GM12874 (cell line): ENCODE measurements around the gene TUBG1.

Experiments
- CTCF ChIP-seq: IDR thresholded peaks from 2 replicates; pipeline ENCODE4 v1.5.1; 2011; ENCODE audit warnings: low read depth, mild to moderate bottlenecking, control low read depth, low read length, moderate library complexity; ENCODE audit not compliant: insufficient read depth

Gene TUBG1

GRCh38 chr17:42651392-42651791, 41.9 kb downstream of the TUBG1 start:
- TF ChIP-seq CTCF, result no peak

DNA sequence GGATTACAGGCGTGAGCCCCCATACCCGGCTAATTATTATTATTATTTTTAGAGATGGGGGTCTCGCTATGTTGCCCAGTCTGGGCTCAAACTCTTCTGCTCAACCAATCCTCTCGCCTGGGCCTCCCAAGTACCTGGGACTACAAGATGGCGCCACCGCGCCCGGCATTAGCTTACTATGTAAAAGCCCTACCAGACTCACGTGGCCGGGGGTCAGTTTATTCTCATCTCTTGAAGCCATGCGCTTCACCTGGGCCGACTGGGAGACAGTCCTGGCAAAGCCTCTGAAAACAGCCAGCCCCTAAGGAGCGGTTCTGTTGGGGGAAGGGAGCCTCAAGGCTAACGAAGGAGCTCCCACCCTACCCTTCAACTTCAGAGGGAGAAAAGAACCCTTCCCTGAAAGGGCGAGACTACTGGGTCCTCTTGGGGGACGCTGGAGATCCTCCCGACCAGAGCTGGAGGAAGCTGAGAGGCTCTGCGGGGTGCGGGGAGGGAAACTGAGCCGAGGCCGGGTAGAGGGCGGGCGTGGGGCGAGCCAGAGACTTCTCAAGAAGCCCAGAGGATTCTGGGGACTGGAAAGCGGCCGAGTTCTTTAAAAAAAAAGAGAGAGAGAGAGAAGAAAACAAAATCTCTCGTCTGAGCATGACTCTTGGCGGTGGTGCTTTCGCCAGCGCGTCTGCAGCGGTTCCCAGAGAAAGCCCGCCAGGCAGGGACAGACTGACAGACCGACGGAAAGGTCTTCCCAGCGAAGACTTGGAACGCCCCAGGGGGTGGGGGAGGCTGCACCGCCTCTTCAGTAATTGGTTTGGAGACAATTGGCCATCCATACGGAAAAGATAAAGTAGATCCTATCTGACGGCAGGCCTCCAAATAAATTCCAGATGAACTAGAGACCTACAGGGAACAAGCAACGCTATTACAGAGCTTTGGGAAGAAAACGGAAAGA, 44.0 kb downstream of the TUBG1 start:
- no peak for TF ChIP-seq CTCF

- TF ChIP-seq CTCF, result no peak
Measured at GRCh38 chr17:42655528-42655927, 46.0 kb downstream of the TUBG1 start.

DNA sequence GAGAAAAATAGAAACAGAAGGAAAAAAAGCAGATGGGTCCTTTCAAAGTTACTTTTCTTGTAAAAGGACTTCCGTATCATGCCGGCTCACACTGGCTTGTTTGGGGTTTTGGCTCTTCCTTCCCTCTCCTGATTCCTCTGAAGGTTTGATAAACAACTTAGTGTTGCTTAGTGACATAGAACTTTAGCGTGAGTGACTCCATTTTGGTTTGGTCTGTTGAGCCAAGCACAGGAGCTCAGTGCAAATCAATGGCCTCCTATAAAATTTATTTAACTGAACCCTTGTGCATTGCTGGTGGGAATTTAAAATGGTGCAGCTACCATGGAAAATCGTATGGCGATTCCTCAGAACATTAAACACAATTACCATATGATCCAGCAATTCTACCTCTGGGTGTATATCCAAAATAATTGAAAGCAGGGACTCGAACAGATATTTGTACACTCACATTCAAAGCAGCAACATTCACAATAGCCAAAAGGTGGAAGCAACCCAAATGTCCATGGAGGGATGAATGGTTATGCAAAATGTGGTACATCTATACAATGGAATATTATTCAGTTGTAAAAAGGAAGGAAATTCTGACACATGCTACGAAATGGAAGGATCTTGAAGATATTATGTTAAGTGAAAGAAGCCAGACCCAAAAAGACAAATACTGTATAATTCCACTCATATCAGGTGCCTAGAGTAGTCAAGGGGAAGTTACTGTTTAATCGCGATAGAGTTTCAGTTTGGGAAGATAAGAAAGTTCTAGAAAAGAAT, 48.5 kb downstream of the TUBG1 start:
- TF ChIP-seq CTCF, result no peak

GRCh38 chr17:42659079-42659931, 49.8 kb downstream of the TUBG1 start, which contains the start of gene TUBG2:
TUBG2 (plus strand) TSS chr17:42659284; CDS start chr17:42659504, 220 bp downstream.
- no peak for TF ChIP-seq CTCF

DNA sequence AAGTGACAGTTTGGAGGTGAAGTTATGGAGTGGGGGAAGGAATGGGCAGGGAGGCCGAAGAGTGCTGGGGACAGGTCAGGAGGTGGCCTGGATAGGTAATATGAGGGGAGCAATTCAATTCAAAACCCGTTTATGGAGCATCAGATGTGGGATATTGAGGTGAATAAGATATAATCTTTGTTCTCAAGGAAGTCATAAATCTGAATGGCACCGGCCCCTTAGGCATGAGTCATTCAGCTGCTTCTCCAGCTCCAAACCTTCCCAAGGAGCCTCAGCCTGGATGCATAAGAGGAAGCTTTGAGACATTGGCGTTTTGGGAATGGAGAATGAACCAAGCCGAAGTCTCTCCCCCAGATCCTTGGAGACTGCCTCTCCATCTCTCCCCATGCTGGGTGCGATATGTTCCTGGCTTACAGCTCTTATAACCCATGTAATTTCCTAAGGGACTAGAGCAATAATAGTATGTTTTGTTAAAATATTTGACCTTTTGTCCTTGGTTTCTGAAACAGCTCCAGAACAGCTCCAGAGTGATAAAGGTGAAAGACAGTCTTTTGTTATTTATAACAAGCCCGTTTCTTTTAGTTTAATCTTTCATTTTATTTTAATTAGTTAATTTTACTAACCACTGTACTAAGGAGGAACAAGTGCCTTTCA, 51.3 kb downstream of the TUBG1 start:
- TF ChIP-seq CTCF, result no peak
